Right hindlimb (tissue), 1 donor: Measurements from ENCODE around the gene PLA2G2C.

Experiments used
- DNase-seq: peaks from one replicate; pipeline ENCODE4 v3.0.0-alpha.2; 2018

The PLA2G2C gene

DNA sequence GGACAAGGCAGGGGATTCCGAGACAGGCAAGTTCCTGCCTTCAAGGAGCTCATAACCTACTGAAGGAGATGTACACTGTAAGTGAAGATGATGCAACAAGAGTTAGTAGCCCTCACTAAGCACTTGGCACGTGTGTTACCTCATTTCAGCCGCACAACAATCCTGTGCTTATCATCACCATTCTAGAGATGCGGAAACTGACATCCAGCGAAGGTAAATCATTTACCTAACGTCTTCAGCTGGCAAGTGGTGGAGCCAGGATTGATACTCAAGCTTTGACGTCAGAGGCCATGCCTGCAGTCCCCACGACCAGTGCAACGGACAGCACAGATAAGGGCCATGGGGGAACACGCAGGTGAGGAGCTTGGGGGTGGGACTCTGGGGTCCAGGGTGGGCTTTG lies 3.3 kb downstream of the PLA2G2C start:
- DNase-seq: no peak

DNA sequence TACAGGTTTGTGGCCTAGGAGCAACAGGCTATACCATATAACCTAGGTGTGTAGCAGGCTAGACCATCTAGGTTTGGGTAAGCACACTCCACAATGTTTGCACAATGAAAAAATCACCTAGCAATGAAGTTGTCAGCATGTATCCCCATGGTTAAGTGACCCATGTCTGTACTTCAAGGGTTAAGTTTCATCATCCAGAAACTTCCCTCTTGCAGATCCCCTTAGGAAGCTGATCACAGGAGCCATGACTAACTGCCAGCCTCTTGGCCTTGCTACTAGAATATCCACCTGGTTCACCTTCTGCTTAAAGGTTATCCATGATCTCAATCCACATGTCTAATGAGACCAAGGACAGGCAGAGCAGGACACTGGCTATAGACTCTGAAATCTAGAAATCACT lies 3.9 kb downstream of the PLA2G2C start:
- no peak for DNase-seq

DNA sequence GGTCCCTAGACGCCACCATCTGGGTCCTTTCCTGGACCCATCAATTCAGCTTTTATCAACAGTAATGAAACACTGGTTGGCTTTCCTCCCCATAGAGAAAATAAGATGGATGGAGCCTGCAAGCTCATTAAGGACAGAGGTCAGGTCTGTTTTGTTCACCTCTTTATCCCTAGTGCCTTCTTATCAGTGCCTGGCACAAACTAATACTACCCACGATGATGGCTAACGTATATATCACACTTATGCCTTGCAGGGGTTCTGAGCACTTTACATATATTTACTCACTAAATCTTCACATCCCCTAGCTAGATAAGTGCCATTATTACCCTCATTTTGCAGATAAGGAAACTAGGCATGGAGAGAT lies 5.5 kb downstream of the PLA2G2C start:
- no peak for DNase-seq

DNA sequence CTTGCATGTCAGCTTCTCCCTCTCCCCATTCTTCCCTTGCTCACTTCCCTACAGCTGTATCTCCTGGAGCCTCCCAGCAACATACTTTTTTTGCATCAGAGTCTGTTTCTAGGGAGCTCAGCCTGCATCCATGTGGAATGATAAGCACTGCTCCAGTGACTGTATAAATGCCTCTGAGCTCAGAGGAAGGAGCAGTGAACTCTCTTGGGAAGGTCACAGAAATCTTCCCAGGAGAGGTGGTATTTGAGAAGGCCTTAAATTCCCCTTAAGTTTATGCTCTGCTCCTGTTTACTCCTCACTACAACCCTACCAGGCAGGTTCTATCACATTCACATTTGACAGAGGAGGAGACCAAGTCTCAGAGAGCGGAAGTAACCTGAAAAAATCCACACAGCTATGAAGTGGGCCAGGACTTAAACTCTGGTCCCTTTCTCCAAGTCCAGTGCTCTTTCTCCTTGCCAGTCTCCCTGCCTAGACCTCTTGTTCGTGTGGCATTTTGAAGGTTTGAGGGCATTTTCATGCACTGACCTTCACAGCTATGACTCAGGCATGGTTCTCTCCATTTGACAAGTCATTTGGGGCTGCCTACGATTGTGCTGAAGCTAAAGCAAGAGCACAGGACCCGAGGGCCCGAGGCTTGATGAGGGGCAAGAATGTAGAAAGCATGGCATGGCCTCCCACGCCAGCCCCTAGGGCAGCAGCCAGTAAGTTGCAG lies 6.0 kb downstream of the PLA2G2C start:
- no peak for DNase-seq

DNA sequence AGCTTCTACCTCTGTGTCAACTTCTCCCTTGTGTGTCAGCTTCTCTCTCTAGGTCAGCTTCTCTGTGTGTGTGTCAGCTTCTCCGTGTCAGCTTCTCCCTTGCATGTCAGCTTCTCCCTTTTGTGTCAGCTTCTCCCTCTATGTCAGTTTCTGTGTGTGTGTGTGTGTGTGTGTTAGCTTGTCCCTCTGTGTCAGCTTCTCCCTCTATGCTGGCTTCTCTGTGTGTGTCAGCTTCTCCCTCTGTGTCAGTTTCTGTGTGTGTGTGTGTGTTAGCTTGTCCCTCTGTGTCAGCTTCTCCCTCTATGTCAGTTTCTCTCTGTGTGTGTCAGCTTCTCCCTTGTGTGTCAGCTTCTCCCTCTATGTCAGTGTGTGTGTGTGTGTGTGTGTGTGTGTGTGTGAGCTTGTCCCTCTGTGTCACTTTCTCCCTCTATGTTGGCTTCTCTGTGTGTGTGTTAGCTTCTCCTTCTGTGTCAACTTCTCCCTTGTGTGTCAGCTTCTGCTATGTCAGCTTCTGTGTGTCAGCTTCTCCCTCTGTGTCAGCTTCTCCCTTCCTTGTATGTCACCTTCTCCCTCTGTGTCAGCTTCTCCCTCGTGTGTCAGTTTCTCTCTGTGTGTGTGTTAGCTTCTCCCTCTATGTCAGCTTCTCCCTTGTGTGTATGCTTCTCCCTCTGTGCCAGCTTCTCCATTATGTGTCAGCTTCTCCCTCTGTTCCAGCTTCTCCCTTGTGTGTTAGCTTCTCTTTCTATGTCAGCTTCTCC lies 6.8 kb downstream of the PLA2G2C start:
- no peak for DNase-seq

DNA sequence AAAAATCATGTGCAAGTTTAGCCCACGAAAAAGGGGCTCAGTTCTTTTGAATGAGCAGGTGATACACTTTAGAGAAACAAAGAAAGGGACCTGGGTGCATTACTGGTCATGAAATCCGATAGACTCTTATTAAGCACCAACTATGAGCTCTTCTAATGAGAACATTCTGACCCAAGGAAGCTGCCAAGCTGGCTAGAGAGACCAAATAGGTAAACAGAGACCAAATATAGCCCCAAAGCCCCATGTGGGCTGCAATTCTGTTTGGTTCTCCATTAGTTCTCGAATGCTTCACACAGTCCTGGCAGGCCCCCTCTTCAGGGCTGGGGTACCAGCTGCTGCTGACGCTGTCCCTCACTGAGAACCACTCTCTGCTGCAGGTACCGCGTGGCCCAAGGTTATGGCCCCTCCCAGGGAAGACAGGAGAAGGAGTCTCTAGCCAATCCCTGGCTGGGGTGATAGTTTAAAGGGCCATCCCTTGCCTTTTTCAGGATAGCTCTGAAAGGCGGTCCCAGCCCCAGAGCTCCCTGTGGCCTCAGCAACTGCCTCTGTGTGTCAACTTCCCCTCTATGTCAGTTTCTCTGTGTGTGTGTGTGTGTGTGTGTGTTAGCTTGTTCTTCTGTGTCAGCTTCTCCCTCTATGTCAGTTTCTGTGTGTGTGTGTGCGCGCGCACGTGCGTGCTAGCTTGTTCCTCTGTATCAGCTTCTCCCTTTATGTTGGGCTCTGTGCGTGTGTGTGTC lies 7.5 kb downstream of the PLA2G2C start:
- DNase-seq: no peak

DNA sequence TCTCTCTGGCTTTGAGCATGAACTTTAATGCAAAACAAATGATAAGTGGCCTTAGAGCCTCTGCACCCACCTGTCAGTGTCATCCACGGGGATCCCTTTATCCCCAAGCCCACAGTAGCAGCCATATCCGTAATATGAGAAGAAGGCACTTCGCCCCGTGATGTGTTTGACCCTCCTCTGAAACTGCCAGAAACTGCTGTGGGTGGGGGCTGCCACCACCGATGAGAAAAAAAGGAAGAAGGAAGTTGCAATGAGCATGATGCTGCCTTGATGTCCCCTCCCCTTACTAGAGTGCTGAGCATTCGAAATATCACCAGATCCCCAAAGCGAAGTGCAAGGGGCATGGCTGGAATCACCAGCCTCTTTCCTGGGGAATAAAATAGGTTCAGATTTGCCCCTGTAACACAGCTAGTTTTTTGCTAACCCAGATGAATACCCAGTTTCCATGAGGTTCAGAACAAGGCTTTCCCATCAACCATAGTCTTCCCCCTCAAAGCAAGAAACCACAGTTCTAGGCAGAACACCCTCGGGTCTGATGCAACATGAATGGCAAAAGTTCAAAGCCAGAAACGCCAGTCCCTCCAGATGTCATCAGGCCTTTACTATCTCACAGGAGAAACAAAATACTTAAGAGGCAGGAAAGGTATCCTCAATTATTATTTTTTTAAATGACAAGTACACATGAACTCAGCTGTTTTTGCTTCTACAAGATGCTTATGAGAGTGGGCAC lies 11.2 kb downstream of the PLA2G2C start:
- DNase-seq: no peak

DNA sequence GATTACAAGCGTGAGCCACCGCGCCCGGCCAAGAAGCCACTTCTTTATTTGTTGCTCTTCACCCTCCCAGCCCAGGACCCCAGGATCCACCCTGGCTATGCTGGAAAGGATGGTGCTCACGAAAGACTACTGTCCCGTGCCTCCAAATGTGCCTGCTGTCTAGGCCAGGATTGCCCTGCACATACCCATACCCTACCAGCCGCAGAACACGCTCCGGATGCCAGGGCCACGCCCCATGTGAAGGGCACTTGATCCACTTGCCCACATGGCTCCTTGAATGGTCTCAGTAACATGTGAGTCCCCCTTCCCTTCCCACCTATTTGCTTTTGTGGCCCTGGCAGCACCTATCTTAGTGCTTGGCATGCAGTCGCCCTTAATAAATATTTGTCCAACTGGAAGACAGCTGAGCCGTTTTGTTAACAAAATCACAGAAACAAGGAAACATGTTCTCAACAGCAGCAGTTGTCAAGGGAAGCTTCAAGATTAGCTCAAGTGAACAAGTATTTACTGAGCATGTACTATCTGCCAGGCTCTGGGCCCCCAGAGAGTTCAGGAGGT lies 14.2 kb downstream of the PLA2G2C start:
- no peak for DNase-seq

DNA sequence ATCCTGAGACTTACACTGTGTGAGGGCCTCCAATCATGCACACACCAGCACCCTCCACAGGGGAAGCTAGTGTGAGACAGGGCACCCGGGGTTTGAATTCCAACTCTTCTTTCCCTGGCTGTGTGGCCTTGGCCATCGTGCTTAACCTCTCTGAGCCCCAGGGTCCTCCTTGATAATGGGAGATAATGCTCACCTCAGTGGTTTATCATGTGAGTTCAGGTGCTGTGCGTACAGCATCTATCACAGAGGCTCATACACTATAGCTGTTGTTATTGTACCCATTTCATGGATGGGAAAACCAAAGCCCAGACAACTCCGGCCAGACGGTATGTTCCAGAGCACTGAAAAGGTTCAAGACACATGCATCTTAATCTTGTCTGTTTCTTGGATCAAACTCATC lies 16.4 kb downstream of the PLA2G2C start:
- DNase-seq: no peak

DNA sequence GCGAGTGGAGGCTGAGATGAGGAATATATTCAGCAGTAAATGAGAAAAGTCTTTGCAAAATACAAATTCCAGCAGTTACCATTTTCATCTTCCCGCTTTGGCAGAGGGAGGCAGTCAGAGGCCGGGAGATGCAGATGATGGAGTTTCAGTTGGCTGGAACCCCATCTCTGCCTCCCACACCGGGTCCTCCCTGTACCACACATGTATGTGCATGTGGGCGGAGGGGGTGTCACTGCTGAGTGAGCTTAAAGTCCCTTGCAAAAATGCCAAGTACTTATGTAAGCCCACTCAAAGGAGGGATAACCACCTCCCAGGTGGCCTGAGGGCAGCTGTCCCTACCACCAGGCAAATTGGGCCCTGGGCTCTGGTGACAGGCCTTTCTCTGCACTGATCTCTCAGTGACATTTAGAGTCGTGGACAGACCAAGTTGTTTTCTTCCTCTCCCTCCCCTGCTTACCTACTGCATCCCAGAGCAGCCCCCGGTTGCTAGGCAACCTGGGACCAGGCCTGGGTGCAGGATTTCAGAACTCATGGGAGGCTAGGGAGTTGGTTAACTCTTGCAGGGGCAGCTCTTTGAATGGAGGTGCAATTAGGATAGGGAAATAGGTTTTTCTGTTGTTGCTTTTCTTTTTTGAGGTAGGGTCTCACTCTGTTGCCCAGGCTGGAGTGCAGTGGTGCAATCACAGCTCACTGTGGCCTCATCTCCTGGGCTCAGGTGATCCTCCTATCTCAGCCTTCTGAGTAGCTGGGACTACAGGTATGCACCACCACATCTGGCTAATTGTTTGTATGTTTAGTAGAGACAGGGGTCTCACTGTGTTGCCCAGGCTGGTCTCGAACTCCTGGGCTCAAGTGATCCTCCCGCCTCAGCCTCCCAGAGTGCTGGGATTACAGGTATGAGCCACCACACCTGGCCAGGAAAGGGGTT lies 17.5 kb downstream of the PLA2G2C start:
- DNase-seq: no peak

DNA sequence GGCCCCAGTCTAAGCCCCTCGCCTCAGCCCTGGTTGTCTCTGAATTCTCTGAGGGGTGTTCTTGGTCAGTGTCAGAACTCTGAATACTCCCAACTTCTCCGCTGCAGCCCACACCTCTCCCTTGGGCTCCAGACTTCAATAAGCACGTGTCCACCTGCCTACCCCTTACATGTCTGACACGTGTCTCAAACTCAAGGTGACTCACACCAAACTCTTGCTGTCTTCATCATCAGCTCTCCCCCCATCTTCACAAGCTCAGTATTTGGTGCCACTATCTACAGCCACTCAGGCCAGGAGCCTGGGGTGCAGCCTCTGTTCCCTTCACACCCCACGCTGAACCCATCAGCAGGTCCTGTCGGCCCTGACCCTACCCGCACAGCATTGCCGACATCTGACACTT lies 19.2 kb downstream of the PLA2G2C start:
- DNase-seq: no peak

DNA sequence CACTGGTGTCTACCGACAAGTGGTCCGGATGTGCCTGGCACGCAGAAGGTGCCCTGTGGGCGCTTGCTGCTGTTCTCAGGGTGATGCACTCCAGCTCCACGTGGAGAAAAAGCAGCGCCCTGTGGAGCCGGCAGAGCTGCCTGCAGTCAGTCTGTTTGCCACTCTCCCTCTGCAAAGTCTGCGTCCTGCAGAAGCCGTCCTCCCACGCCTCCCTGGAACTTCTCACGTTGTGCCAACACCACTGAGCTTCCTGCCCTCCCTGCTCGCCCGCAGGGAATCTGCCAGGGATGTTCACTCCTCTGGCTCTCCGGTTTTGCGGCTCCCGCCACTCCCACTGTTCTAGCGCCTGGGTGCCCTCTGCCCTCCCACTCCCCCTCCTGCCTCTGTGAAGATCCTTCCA lies 20.3 kb downstream of the PLA2G2C start:
- DNase-seq: no peak

DNA sequence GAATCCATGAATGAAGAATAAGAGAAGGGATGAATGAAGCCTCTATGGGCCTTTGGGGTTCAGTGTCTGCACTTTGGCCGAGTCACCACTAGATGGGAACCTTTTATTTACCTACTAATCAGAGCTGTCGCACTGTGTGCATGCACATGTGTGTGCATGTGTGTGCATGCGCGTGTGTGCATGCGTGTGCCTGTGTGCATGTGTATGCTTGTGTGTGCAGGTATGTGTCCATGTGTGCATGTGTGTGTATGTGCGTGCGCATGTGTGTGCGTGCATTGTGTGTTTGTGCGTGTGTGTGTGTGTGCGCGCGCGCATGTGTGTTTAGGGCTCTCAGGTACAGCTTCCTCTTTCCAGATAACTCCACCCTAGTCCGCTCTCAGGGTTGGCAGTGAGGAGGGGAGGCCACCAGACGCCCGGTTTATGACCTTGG lies 20.8 kb downstream of the PLA2G2C start:
- DNase-seq: no peak

DNA sequence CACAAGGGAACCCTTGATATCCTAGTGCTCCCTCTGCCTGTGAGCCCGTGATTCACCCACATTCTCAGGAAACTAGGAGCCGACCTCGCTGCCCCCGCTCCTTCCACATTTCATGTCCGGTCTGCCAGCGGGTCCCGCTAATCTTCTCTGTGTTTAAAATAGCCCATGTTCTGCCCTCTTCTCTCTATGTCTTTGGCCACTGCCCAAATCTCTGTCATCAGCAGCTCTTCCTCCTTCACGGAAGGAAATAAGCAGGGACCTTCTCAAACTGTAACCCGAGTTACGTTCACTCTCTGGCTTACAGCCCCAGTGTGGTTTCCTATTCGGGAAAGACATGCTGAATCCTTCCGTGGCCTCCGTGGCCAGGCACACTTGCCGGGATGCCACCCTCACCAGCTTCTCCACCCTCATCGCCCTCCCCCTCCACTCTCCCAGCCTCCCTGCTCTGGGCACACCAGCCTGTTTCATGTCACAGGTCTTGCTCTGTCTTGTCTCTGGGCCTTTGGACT lies 21.6 kb downstream of the PLA2G2C start:
- no peak for DNase-seq

DNA sequence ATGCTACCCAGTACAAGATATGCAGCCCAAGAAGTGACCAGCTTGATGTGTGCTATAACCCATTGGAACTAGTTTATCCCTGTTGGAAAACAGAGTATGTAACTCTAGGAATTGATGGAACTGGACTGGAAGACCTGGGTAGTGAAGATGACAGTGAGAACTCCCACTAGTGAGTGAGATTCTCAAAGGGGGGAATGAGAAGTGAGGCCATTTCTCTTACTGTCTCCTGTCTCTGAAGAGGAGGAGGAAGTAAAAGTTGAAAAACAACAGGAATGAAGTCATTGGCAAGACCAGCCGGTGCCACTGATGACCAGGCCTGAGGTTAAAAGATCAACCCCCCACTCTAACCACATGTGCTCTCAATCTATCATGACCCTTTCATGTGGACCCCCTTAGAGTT lies 26.3 kb downstream of the PLA2G2C start:
- no peak for DNase-seq

DNA sequence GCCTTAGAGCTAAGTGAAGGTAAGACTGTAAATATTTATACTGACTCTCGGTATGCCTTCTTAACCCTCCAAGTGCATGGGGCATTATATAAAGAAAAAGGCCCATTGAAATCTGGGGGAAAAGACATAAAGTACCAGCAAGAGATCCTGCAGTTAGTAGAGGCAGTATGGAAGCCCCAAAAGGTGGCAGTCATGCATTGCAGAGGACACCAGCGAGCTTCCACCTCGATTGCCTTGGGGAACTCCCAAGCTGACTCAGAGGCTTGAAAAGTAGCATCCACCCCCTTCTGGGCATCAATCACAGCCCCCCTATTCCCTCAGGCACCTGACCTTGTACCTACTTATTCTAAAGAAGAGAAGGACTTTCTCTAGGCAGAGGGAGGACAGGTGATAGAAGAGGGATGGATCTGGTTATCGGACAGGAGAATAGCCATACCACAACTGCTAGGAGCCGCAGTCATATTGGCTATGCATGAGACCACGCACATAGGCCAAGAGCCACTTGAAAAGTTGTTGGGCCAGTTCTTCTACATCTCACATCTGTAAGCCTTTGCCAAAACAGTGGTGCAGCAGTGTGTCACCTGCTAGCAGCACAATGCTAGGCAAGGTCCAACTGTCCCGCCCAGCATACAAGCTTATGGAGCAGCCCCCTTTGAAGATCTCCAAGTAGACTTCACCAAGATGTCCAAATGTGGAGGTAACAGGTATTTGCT lies 27.8 kb downstream of the PLA2G2C start:
- DNase-seq: no peak

DNA sequence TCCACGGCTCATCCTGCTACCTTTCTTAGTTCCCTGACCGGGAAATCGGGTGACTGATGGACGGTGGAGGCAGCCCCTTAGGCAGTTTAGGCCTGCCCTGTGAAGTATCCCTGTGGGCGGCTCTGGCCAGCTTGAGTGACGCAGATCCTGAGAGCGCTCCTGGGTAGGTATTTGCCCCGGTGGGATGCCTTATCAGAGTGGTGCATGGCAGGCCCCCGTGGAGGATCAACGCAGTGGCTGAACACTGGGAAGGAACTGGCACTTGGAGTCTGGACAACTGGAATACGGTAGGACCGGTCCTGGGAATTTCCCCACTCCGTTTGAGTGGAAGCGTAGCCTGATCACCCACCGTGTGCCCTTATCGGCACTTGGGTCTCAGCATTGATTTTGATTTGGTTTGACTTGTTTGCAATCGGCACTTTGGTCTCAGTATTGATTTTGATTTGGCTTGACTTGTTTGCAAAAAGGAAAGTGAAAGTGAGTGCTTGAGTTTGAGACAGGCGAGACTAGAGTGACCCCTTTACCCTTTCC lies 32.0 kb downstream of the PLA2G2C start:
- DNase-seq: no peak

DNA sequence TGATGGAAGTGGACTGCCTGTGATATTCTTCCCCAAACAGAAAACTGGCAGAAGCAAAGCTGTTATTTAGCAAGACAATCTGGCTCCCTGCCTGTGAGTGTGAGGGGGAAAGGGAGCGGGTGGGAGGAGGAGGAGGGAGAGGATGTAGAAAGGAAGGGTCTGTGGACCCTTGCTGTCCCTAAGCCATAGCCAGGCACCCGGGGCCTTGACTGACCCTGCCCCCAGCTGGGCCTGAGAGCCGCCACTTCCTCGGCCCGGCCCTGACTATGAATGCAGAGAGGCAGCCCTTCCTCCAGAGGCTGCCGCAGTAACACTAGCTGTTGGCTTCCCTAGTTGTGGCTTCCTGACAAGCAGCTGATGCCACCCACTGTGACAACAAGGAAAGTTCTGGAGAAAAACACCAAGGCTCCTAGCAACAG lies 33.3 kb downstream of the PLA2G2C start:
- peak; percentile 50 for DNase-seq

DNA sequence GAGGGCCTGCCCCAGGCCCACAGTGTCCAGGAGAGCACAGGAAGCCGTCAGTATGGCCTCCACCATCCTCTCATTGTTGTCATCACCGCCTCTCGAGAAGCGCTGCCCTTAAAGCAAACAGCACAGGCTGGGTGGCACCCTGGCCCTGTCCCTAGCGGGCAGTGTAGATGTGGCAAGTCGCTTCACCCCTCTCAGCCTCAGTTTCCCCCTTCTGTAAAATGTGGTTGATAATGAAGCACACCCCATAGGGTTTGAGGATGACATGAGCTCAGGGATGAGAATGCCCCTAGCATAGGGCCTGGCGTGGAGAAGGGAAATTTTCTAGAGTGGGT lies 33.8 kb downstream of the PLA2G2C start:
- DNase-seq: no peak

DNA sequence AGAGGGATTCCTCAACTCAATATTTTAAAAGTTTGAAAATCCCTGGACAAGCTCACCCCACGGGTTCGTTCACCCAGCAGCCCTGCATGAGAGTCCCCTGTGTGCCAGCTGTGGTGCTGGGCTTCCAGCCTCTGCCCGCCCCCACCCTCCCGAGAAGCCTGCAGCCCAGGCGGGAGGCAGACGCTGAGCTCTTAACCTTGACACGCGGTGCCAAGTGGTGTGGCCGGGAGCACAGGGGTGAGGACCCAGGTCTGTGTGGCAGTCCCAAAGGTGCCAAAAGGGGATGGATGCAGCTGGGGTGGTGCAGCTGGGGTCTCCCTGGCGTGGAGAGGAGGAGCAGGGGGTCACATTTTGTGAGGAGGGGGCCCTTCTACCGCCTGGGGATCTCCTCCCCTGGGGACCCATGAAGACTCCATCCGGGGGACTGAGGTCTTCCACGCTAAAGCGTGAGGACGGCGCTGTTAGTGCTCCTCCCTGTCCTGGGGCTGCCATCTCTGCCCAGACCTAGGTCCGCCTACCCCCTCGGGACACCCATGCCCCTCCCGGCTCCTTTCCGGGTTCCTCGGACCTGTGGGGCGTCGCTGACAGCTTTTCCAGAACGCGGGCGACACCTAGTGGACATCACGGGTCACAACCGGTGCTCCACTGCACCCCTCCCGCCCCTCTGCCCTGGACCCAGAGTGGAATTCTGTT lies 34.3 kb downstream of the PLA2G2C start:
- peak; percentile 83 for DNase-seq
